SK-N-SH treated with all-trans-retinoic acid at 6 μM for 48 hours (cell line): ENCODE data around the gene MNAT1.

ENCODE experiments used
- ATAC-seq: fragments of 200-7000 bp; cut with Tn5 transposase; 3 replicates; pipeline ENCODE4 v1.9.1; 2020; ENCODE audit warnings: mild to moderate bottlenecking, moderate library complexity
- ARNTL ChIP-seq: fragments of 450-650 bp; formaldehyde crosslinking; IDR thresholded peaks from 2 replicates; pipeline ENCODE4 v1.5.0; 2020; ENCODE audit warnings: low read depth, mild to moderate bottlenecking, moderate library complexity, borderline replicate concordance
- CSDC2 ChIP-seq: fragments of 250-450 bp; sonication (Bioruptor Pico); IDR thresholded peaks from 2 replicates; pipeline ENCODE4 v1.5.0; 2020; ENCODE audit warnings: mild to moderate bottlenecking, moderate library complexity
- ESRRG ChIP-seq: fragments of 250-450 bp; sonication (Bioruptor Pico); IDR thresholded peaks from 2 replicates; pipeline ENCODE4 v1.6.1; 2021; ENCODE audit warnings: mild to moderate bottlenecking
- ISL1 ChIP-seq: fragments of 250-450 bp; sonication (Bioruptor Pico); IDR thresholded peaks from 2 replicates; pipeline ENCODE4 v2.1.2; 2022; ENCODE audit warnings: mild to moderate bottlenecking, moderate library complexity
- PATZ1 ChIP-seq: fragments of 250-450 bp; sonication (Bioruptor Pico); IDR thresholded peaks from 2 replicates; pipeline ENCODE4 v1.8.0; 2020; ENCODE audit warnings: mild to moderate bottlenecking, moderate library complexity, borderline replicate concordance
- POU6F1 ChIP-seq: fragments of 250-450 bp; sonication (Bioruptor Pico); IDR thresholded peaks from 2 replicates; pipeline ENCODE4 v1.8.0; 2021; ENCODE audit warnings: low read depth, mild to moderate bottlenecking, moderate library complexity, borderline replicate concordance
- PPARA ChIP-seq: fragments of 250-450 bp; sonication (Bioruptor Pico); IDR thresholded peaks from 2 replicates; pipeline ENCODE4 v1.5.0; 2020; ENCODE audit warnings: mild to moderate bottlenecking, borderline replicate concordance
- RARB ChIP-seq: fragments of 250-450 bp; sonication (Bioruptor Pico); IDR thresholded peaks from 2 replicates; pipeline ENCODE4 v1.8.0; 2021; ENCODE audit warnings: mild to moderate bottlenecking, moderate library complexity
- SNAI2 ChIP-seq: fragments of 250-450 bp; sonication (Bioruptor Pico); IDR thresholded peaks from 2 replicates; pipeline ENCODE4 v1.5.0; 2020; ENCODE audit warnings: mild to moderate bottlenecking, moderate library complexity
- TCF4 ChIP-seq: fragments of 250-450 bp; sonication (Bioruptor Pico); IDR thresholded peaks from 2 replicates; pipeline ENCODE4 v1.8.0; 2021; ENCODE audit warnings: mild to moderate bottlenecking, moderate library complexity, borderline replicate concordance
- TOX ChIP-seq: fragments of 250-450 bp; sonication (Bioruptor Pico); IDR thresholded peaks from 2 replicates; pipeline ENCODE4 v1.8.0; 2021; ENCODE audit warnings: mild to moderate bottlenecking, moderate library complexity, borderline replicate concordance
- ZC3H10 ChIP-seq: fragments of 250-450 bp; sonication (Bioruptor Pico); IDR thresholded peaks from 2 replicates; pipeline ENCODE4 v1.5.1; 2021; ENCODE audit warnings: mild to moderate bottlenecking, moderate library complexity
- ZFP3 ChIP-seq: fragments of 250-450 bp; sonication (Bioruptor Pico); IDR thresholded peaks from 2 replicates; pipeline ENCODE4 v1.5.0; 2020; ENCODE audit warnings: mild to moderate bottlenecking, moderate library complexity
- ZNF565 ChIP-seq: fragments of 450-650 bp; formaldehyde crosslinking; conservative IDR thresholded peaks from 2 replicates; pipeline ENCODE4 v1.5.0; 2020; ENCODE audit warnings: low read depth, mild to moderate bottlenecking, moderate library complexity
- ZNF70 ChIP-seq: fragments of 450-650 bp; formaldehyde crosslinking; IDR thresholded peaks from 2 replicates; pipeline ENCODE4 v1.5.0; 2020; ENCODE audit warnings: mild to moderate bottlenecking, moderate library complexity
- ZNF8 ChIP-seq: fragments of 450-650 bp; formaldehyde crosslinking; IDR thresholded peaks from 2 replicates; pipeline ENCODE4 v1.5.0; 2020; ENCODE audit warnings: mild to moderate bottlenecking, moderate library complexity
- TF ChIP-seq, protein P1 (sequence below): fragments of 250-450 bp; sonication (Bioruptor Pico); IDR thresholded peaks from 2 replicates; pipeline ENCODE4 v1.5.1; 2020; ENCODE audit warnings: low read depth, mild to moderate bottlenecking, moderate library complexity
- TF ChIP-seq, protein P2 (sequence below): fragments of 250-450 bp; sonication (Bioruptor Pico); IDR thresholded peaks from 2 replicates; pipeline ENCODE4 v1.5.0; 2020; ENCODE audit warnings: mild to moderate bottlenecking, moderate library complexity

Gene MNAT1

DNA sequence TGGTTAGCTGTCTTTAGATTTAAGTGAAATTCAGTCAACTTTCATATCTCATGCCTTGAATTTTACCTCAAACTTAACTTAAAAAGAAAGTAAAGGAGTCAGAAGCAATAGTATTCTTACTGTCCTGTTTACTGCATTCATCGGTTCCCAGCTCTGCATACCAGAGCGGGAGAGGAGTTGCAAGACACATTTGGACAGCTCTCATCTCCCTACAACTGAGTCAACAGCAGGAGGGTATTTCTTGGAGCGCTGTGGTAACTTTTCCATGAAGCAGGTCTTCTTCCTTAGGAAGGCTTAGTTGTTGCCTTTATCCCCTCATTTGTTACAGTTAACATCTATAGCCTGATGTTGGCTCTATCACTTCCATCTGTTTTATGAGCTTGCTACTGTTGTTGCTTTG lies 181.2 kb downstream of the MNAT1 start:
- no peak for ATAC-seq
- TF ChIP-seq PPARA (CRISPR knock-in tag) (no peak), ZFP3 (no peak), PATZ1 (CRISPR knock-in tag) (no peak), TCF4 (no peak), CSDC2 (CRISPR knock-in tag) (no peak), ZNF70 (no peak), ZC3H10 (CRISPR knock-in tag) (no peak), RARB (CRISPR knock-in tag) (no peak), ARNTL (CRISPR knock-in tag) (no peak), ISL1 (no peak), ZNF565 (CRISPR knock-in tag) (no peak), ESRRG (CRISPR knock-in tag) (no peak), POU6F1 (no peak), SNAI2 (no peak), TOX (CRISPR knock-in tag) (no peak), ZNF8 (no peak)
- TF ChIP-seq, protein P1, sequence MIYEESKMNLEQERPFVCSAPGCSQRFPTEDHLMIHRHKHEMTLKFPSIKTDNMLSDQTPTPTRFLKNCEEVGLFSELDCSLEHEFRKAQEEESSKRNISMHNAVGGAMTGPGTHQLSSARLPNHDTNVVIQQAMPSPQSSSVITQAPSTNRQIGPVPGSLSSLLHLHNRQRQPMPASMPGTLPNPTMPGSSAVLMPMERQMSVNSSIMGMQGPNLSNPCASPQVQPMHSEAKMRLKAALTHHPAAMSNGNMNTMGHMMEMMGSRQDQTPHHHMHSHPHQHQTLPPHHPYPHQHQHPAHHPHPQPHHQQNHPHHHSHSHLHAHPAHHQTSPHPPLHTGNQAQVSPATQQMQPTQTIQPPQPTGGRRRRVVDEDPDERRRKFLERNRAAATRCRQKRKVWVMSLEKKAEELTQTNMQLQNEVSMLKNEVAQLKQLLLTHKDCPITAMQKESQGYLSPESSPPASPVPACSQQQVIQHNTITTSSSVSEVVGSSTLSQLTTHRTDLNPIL (CRISPR knock-in tag) = no peak

DNA sequence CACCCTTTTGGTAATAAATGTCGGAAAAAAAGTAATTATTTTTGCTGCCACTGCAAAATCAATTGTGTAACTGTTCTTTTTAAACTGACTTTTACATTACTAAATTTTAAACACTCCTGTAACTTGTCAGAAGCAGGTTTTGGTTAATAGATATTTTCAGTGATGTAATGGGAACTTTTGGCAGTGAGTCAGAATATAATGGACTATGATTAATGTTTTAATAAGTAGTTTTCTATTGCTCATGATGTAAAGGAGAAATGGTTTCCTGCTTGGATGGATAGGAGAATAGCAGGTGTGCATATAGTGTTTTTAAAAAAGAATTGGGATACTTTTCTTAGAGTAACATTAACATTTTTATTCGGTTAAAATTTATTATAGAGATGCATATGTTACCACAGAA lies 187.5 kb downstream of the MNAT1 start:
- peak; percentile 69 for ATAC-seq

GRCh38 chr14:60925286-60925685 lies 190.7 kb downstream of the MNAT1 start:
- no peak for ATAC-seq
- TF ChIP-seq ZNF565 (CRISPR knock-in tag) = no peak
- no peak for TF ChIP-seq CSDC2 (CRISPR knock-in tag)
- TF ChIP-seq POU6F1 = no peak
- no peak for TF ChIP-seq PATZ1 (CRISPR knock-in tag)
- TF ChIP-seq, protein P2, sequence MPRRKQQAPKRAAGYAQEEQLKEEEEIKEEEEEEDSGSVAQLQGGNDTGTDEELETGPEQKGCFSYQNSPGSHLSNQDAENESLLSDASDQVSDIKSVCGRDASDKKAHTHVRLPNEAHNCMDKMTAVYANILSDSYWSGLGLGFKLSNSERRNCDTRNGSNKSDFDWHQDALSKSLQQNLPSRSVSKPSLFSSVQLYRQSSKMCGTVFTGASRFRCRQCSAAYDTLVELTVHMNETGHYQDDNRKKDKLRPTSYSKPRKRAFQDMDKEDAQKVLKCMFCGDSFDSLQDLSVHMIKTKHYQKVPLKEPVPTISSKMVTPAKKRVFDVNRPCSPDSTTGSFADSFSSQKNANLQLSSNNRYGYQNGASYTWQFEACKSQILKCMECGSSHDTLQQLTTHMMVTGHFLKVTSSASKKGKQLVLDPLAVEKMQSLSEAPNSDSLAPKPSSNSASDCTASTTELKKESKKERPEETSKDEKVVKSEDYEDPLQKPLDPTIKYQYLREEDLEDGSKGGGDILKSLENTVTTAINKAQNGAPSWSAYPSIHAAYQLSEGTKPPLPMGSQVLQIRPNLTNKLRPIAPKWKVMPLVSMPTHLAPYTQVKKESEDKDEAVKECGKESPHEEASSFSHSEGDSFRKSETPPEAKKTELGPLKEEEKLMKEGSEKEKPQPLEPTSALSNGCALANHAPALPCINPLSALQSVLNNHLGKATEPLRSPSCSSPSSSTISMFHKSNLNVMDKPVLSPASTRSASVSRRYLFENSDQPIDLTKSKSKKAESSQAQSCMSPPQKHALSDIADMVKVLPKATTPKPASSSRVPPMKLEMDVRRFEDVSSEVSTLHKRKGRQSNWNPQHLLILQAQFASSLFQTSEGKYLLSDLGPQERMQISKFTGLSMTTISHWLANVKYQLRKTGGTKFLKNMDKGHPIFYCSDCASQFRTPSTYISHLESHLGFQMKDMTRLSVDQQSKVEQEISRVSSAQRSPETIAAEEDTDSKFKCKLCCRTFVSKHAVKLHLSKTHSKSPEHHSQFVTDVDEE (CRISPR knock-in tag) = no peak

More for the DNA sequence above, 187.5 kb downstream of the MNAT1 start:
- TF ChIP-seq ZNF70 = no peak
- peak; percentile 96 for TF ChIP-seq ISL1
- no peak for TF ChIP-seq PPARA (CRISPR knock-in tag)
- no peak for TF ChIP-seq CSDC2 (CRISPR knock-in tag)
- TF ChIP-seq TOX (CRISPR knock-in tag) = peak; percentile 50; the same call in 1 of the 2 replicates
- 0 out of 2 replicates have a peak, but pooled peaks have one; percentile 27 for TF ChIP-seq ESRRG (CRISPR knock-in tag)
- TF ChIP-seq, protein P1 (CRISPR knock-in tag) = peak; percentile 90
